ENCODE measurements around the gene PSME3.

- TF ChIP-seq, protein P1, sequence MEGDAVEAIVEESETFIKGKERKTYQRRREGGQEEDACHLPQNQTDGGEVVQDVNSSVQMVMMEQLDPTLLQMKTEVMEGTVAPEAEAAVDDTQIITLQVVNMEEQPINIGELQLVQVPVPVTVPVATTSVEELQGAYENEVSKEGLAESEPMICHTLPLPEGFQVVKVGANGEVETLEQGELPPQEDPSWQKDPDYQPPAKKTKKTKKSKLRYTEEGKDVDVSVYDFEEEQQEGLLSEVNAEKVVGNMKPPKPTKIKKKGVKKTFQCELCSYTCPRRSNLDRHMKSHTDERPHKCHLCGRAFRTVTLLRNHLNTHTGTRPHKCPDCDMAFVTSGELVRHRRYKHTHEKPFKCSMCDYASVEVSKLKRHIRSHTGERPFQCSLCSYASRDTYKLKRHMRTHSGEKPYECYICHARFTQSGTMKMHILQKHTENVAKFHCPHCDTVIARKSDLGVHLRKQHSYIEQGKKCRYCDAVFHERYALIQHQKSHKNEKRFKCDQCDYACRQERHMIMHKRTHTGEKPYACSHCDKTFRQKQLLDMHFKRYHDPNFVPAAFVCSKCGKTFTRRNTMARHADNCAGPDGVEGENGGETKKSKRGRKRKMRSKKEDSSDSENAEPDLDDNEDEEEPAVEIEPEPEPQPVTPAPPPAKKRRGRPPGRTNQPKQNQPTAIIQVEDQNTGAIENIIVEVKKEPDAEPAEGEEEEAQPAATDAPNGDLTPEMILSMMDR (conservative IDR thresholded peaks at IDR 0.05 in 1 of 2, IDR thresholded peaks at IDR 0.05 in 1 of 2; ENCODE audit: extremely low read depth in 1 of 2, insufficient read depth in 1 of 2, low read depth in 1 of 2, low read length in 2 of 2): no peak
- no peak for TF ChIP-seq EZH2 (IDR thresholded peaks at IDR 0.05; ENCODE audit: borderline replicate concordance, low read length)
Observed at GRCh38 chr17:42845918-42846593, 12.9 kb downstream of the PSME3 start.

Measured in mammary epithelial cell (primary cell).